SK-N-SH treated with all-trans-retinoic acid at 6 μM for 48 hours (cell line): ENCODE data around the gene CIRBP.

Source experiments
- ARNTL ChIP-seq: fragments of 450-650 bp; formaldehyde crosslinking; IDR thresholded peaks from 2 replicates; pipeline ENCODE4 v1.5.0; 2020; ENCODE audit warnings: low read depth, mild to moderate bottlenecking, moderate library complexity, borderline replicate concordance
- BACH2 ChIP-seq: fragments of 250-450 bp; sonication (Bioruptor Pico); IDR thresholded peaks from 2 replicates; pipeline ENCODE4 v1.9.0; 2021; ENCODE audit warnings: mild to moderate bottlenecking, borderline replicate concordance
- CSDC2 ChIP-seq: fragments of 250-450 bp; sonication (Bioruptor Pico); IDR thresholded peaks from 2 replicates; pipeline ENCODE4 v1.5.0; 2020; ENCODE audit warnings: mild to moderate bottlenecking, moderate library complexity
- GLIS3 ChIP-seq: fragments of 250-450 bp; sonication (Bioruptor Pico); IDR thresholded peaks from 2 replicates; pipeline ENCODE4 v1.5.0; 2020; ENCODE audit warnings: mild to moderate bottlenecking, moderate library complexity
- OSR1 ChIP-seq: fragments of 250-450 bp; sonication (Bioruptor Pico); IDR thresholded peaks from 2 replicates; pipeline ENCODE4 v1.8.0; 2022; ENCODE audit warnings: moderate library complexity, mild to moderate bottlenecking, inconsistent platforms
- RARB ChIP-seq: fragments of 250-450 bp; sonication (Bioruptor Pico); IDR thresholded peaks from 2 replicates; pipeline ENCODE4 v1.8.0; 2021; ENCODE audit warnings: mild to moderate bottlenecking, moderate library complexity
- ZC3H10 ChIP-seq: fragments of 250-450 bp; sonication (Bioruptor Pico); IDR thresholded peaks from 2 replicates; pipeline ENCODE4 v1.5.1; 2021; ENCODE audit warnings: mild to moderate bottlenecking, moderate library complexity
- ZNF565 ChIP-seq: fragments of 450-650 bp; formaldehyde crosslinking; conservative IDR thresholded peaks from 2 replicates; pipeline ENCODE4 v1.5.0; 2020; ENCODE audit warnings: low read depth, mild to moderate bottlenecking, moderate library complexity
- ZNF70 ChIP-seq: fragments of 450-650 bp; formaldehyde crosslinking; IDR thresholded peaks from 2 replicates; pipeline ENCODE4 v1.5.0; 2020; ENCODE audit warnings: mild to moderate bottlenecking, moderate library complexity
- TF ChIP-seq, protein P1 (sequence below): fragments of 250-450 bp; sonication (Bioruptor Pico); IDR thresholded peaks from 2 replicates; pipeline ENCODE4 v1.8.0; 2020; ENCODE audit warnings: mild to moderate bottlenecking, moderate library complexity, borderline replicate concordance
- TF ChIP-seq, protein P2 (sequence below): fragments of 250-450 bp; sonication (Bioruptor Pico); IDR thresholded peaks from 2 replicates; pipeline ENCODE4 v1.5.1; 2021; ENCODE audit warnings: mild to moderate bottlenecking, moderate library complexity
- TF ChIP-seq, protein P3 (sequence below): fragments of 250-450 bp; sonication (Bioruptor Pico); IDR thresholded peaks from 2 replicates; pipeline ENCODE4 v1.5.1; 2020; ENCODE audit warnings: low read depth, mild to moderate bottlenecking, moderate library complexity

DNA sequence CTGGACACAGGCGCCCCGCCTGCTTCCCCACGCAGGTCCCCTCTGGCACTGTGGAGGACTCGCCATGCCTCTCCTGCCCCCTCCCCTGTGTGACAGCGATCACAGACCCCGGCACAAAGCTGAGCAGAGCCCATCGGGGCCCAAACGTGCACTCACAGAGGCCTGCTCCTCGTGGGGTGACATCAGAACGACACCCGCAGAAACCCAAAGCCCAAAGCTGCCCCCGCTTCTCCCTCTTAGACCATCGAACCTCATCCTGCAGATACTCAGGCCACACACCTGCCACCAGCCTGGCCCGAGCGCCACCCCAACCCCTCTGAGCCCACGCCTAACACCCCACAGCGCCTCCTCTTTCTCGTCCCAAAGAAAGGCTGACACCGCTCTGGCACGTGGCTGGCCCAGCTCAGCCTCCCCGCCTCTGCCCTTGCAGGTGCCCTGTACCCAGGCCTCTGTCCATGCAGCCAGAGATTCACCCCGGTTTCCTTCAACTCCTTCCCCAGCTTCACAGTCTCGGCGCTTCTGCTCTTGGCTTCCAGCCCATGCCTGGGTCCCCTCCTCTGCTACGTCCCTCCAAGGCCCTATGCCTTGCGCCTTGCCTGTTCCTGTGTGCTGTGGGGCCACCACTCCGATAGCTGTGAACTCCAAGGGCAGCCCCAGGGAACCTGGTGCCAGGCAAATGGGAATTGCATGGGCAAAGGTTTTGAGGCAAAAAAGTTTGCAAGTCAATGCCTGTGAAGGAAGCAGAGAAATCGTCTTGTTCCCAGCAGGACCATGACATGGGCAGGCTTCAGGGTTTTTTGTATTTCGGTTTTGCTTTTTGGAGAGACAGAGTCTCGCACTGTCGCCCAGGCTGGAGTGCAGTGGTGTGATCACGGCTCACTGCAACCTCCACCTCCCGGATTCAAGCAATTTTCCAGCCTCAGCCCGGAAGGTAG lies 30.5 kb upstream of the CIRBP start:
- TF ChIP-seq, protein P1, sequence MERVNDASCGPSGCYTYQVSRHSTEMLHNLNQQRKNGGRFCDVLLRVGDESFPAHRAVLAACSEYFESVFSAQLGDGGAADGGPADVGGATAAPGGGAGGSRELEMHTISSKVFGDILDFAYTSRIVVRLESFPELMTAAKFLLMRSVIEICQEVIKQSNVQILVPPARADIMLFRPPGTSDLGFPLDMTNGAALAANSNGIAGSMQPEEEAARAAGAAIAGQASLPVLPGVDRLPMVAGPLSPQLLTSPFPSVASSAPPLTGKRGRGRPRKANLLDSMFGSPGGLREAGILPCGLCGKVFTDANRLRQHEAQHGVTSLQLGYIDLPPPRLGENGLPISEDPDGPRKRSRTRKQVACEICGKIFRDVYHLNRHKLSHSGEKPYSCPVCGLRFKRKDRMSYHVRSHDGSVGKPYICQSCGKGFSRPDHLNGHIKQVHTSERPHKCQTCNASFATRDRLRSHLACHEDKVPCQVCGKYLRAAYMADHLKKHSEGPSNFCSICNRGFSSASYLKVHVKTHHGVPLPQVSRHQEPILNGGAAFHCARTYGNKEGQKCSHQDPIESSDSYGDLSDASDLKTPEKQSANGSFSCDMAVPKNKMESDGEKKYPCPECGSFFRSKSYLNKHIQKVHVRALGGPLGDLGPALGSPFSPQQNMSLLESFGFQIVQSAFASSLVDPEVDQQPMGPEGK (CRISPR knock-in tag) = no peak
- TF ChIP-seq, protein P2, sequence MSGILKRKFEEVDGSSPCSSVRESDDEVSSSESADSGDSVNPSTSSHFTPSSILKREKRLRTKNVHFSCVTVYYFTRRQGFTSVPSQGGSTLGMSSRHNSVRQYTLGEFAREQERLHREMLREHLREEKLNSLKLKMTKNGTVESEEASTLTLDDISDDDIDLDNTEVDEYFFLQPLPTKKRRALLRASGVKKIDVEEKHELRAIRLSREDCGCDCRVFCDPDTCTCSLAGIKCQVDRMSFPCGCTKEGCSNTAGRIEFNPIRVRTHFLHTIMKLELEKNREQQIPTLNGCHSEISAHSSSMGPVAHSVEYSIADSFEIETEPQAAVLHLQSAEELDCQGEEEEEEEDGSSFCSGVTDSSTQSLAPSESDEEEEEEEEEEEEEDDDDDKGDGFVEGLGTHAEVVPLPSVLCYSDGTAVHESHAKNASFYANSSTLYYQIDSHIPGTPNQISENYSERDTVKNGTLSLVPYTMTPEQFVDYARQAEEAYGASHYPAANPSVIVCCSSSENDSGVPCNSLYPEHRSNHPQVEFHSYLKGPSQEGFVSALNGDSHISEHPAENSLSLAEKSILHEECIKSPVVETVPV = no peak
- TF ChIP-seq BACH2 (CRISPR knock-in tag) = no peak
- no peak for TF ChIP-seq RARB (CRISPR knock-in tag)
- TF ChIP-seq OSR1 (CRISPR knock-in tag) = no peak
- no peak for TF ChIP-seq ARNTL (CRISPR knock-in tag)
- TF ChIP-seq GLIS3 (CRISPR knock-in tag) = no peak
- TF ChIP-seq ZNF70 (CRISPR knock-in tag) = no peak
- no peak for TF ChIP-seq ZC3H10 (CRISPR knock-in tag)
- no peak for TF ChIP-seq ZNF565 (CRISPR knock-in tag)
- TF ChIP-seq, protein P3, sequence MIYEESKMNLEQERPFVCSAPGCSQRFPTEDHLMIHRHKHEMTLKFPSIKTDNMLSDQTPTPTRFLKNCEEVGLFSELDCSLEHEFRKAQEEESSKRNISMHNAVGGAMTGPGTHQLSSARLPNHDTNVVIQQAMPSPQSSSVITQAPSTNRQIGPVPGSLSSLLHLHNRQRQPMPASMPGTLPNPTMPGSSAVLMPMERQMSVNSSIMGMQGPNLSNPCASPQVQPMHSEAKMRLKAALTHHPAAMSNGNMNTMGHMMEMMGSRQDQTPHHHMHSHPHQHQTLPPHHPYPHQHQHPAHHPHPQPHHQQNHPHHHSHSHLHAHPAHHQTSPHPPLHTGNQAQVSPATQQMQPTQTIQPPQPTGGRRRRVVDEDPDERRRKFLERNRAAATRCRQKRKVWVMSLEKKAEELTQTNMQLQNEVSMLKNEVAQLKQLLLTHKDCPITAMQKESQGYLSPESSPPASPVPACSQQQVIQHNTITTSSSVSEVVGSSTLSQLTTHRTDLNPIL (CRISPR knock-in tag) = no peak
- TF ChIP-seq CSDC2 = no peak
